Measurements from ENCODE around the gene OR4A47.
A peak's percentile ranks its signal among the peaks of the same experiment; 100 is the strongest.
"Not testable (repeated sequence)": the region's sequence is repeated elsewhere in the genome, so short reads cannot be mapped to it uniquely, and the experiment has no call there.

OR4A47 gene

GRCh38 chr11:48488493-48488892, at the start of gene OR4A47:
Gene OR4A47 (plus strand): TSS chr11:48488793. CDS start chr11:48488793, 0 bp downstream.
- not testable (repeated sequence) for DNase-seq (ENCODE audit: low spot score); FAIRE-seq

- DNase-seq (ENCODE audit: low spot score); FAIRE-seq: not testable (repeated sequence)
These were observed 32.7 kb upstream of the OR4A47 start for GRCh38 chr11:48455909-48456308.

DNA sequence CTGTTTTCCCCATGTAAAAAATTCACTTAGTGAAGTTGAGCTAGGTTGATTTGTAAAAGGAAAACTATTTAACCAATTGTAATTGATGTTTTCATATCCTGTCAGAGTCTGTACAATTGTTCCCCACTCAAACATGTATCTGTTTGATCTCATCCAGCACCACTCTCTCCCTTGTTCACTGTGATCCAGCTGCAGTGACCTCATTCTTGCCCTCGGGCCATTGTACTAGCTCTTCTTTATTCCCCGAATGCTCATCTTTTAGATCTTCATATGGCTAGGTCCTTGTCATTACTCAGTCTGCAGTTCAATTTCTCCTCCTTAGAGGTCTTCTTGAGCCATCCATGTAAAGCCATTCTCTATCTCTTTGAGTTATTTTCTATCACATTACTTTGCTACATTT, 14.6 kb upstream of the OR4A47 start:
- DNase-seq (ENCODE audit: low spot score); FAIRE-seq: not testable (repeated sequence)

DNA sequence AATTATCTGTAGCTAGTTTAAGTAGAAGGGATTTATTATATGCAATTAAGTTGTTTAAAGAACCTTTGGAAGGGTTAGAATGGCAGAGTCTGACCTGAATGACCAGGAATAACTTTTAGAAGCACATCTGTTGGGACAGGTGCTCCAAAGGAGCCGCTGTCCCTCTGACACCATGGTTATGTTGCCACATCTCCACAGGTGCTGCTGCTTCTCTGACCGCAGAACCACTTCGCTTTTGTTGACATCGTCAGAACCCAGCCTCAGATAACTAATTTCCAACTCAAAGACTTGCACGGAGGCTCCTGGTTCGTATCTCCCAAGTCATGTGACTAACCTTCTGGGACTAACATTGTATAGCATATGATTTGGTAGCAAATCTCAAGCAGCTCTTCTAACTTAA, 13.9 kb upstream of the OR4A47 start:
- not testable (repeated sequence) for FAIRE-seq; DNase-seq (ENCODE audit: low spot score)

DNA sequence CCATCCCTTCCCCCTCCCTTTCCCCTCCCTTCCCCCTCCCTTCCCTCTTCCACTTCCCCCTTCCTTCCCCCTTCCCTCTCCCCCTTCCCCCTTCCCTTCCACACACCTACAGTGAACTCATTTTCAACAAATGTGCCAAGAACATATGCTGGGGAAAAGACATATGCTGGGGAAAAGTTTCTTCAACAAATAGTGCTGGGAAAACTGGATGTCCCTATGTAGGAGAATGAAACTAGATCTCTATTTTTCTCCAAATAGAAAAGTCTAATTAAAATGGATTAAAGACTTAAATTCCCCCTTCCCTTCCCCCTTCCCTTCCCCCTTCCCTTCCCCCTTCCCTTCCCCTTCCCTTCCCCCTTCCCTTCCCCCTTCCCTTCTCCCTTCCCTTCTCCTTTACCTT, 17.6 kb downstream of the OR4A47 start:
- FAIRE-seq; DNase-seq (ENCODE audit: low spot score): not testable (repeated sequence)

DNA sequence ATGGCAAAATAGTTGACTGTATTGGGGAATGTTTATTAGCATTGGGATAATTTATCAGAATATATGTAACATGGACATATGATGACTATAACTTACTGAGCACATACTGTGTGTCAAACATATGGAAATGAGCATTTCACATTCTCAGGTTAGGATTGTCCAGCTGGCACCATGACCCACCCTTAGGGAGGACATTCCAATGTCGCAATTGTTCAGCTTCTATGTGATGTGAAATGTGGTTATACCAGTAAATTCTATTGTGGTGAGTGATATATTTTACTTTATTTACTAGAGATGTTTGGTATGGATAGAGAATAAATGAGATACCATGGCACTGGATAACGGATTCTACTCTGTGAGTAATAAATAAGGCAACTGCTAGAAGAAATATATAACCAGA, 50.4 kb downstream of the OR4A47 start:
- FAIRE-seq (peak; percentile 13), DNase-seq (ENCODE audit: low spot score) (no peak)

All from urothelium cell line (cell line).